ENCODE data around the gene CASP9. TPM values are rescaled to one million over a fixed set of nuclear protein-coding genes. Genes with fewer than 3 reads are reported as not detected.

The CASP9 gene
- total RNA-seq, 1 donor from 2014 or later, result 22.1 TPM

GRCh38 chr1:15541231-15541792 lies 17.3 kb upstream of the CASP9 start:
- no peaks in the 10 kb centered on the region for H3K9me3 ChIP-seq
- H3K4me1 ChIP-seq, result no peaks in the 10 kb centered on the region
- H3K27me3 ChIP-seq, result no peaks in the 10 kb centered on the region
- H3K36me3 ChIP-seq, result peaks cover 0 to 52% of the 10 kb centered on the region in 2 donors
- TF ChIP-seq POLR2A (IDR thresholded peaks at IDR 0.05) (no peak), POLR2AphosphoS5 (IDR thresholded peaks at IDR 0.05; ENCODE audit: insufficient read depth in 1 of 2, low read depth in 1 of 2) (no peak)
- TF ChIP-seq, protein P1, sequence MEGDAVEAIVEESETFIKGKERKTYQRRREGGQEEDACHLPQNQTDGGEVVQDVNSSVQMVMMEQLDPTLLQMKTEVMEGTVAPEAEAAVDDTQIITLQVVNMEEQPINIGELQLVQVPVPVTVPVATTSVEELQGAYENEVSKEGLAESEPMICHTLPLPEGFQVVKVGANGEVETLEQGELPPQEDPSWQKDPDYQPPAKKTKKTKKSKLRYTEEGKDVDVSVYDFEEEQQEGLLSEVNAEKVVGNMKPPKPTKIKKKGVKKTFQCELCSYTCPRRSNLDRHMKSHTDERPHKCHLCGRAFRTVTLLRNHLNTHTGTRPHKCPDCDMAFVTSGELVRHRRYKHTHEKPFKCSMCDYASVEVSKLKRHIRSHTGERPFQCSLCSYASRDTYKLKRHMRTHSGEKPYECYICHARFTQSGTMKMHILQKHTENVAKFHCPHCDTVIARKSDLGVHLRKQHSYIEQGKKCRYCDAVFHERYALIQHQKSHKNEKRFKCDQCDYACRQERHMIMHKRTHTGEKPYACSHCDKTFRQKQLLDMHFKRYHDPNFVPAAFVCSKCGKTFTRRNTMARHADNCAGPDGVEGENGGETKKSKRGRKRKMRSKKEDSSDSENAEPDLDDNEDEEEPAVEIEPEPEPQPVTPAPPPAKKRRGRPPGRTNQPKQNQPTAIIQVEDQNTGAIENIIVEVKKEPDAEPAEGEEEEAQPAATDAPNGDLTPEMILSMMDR (IDR thresholded peaks at IDR 0.05), result no peak
- intact Hi-C loops (cut with DNase I), result no loop called here
- no peak overlapping the region for H3K27ac ChIP-seq
- no peak for DNase-seq (ENCODE audit: extremely low spot score in 2 of 2)
- H3K4me3 ChIP-seq, result no peak overlapping the region

GRCh38 chr1:15540186-15540585 lies 16.2 kb upstream of the CASP9 start:
- Histone ChIP-seq H3K36me3 (peaks cover 0 to 62% of the 10 kb centered on the region in 2 donors), H3K4me1 (no peaks in the 10 kb centered on the region), H3K27me3 (no peaks in the 10 kb centered on the region), H3K9me3 (no peaks in the 10 kb centered on the region), H3K27ac (no peak overlapping the region), H3K4me3 (no peak overlapping the region)
- DNase-seq (ENCODE audit: extremely low spot score in 2 of 2), result no peak
- TF ChIP-seq POLR2AphosphoS5 (IDR thresholded peaks at IDR 0.05; ENCODE audit: insufficient read depth in 1 of 2, low read depth in 1 of 2) (no peak), POLR2A (IDR thresholded peaks at IDR 0.05) (no peak)
- TF ChIP-seq, protein P1 (IDR thresholded peaks at IDR 0.05), result no peak
- intact Hi-C loops (cut with DNase I), result no loop called here

DNA sequence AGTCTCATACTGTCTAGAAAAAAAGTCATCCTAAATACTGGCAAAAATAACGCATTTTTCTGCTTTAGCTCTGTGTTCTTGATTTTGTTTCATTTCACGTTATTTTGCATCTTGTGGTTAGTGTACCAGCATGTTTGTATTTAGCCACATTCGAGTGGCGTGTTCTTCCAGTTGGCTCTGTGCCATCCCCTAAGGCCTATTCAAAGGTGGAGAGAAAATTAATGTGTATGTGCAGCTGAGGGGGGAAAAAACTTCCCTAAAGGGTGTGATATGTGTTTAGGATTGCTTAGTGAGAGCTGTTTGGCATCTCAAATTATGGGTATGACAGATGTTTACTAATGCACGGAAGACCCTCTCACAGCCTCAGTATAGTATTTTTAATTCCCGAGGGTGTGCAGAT lies 14.8 kb upstream of the CASP9 start:
- Histone ChIP-seq H3K4me1 (no peaks in the 10 kb centered on the region), H3K4me3 (no peak overlapping the region), H3K27ac (no peak overlapping the region), H3K27me3 (no peaks in the 10 kb centered on the region), H3K9me3 (no peaks in the 10 kb centered on the region), H3K36me3 (peaks cover 0 to 59% of the 10 kb centered on the region in 2 donors)
- TF ChIP-seq POLR2A (IDR thresholded peaks at IDR 0.05) (no peak), POLR2AphosphoS5 (IDR thresholded peaks at IDR 0.05; ENCODE audit: insufficient read depth in 1 of 2, low read depth in 1 of 2) (no peak)
- TF ChIP-seq, protein P1 (IDR thresholded peaks at IDR 0.05), result no peak
- DNase-seq (ENCODE audit: extremely low spot score in 2 of 2), result no peak
- intact Hi-C loops (cut with DNase I), result no loop called here

DNA sequence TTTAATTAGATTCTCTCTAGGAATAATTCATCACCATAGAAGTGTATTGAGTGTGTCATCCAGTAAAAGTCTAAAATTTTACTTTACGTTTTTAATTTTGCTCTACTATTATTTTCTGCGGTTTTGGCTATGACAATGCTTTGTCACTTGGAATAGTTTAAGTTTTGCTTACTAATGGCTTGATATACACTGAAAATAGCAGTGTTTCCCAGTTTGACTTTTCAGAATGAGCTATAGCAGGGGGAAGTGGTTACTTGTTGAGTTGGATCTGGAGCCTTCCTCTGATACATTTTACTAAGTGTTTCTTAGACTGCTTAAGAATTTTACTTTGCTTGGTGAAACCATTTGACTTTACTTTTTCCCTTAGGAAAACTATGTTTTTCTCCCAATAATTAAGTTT lies 7.7 kb upstream of the CASP9 start:
- intact Hi-C loops (cut with DNase I), result no loop called here
- Histone ChIP-seq H3K27ac (no peak overlapping the region), H3K27me3 (no peaks in the 10 kb centered on the region), H3K4me1 (peaks cover 14% of the 10 kb centered on the region), H3K36me3 (peaks cover 0 to 29% of the 10 kb centered on the region in 2 donors), H3K9me3 (no peaks in the 10 kb centered on the region), H3K4me3 (no peak overlapping the region)
- no peak for DNase-seq (ENCODE audit: extremely low spot score in 2 of 2)
- no peak for TF ChIP-seq POLR2AphosphoS5 (IDR thresholded peaks at IDR 0.05; ENCODE audit: insufficient read depth in 1 of 2, low read depth in 1 of 2)
- TF ChIP-seq, protein P1 (IDR thresholded peaks at IDR 0.05), result no peak
- TF ChIP-seq POLR2A (IDR thresholded peaks at IDR 0.05), result no peak

DNA sequence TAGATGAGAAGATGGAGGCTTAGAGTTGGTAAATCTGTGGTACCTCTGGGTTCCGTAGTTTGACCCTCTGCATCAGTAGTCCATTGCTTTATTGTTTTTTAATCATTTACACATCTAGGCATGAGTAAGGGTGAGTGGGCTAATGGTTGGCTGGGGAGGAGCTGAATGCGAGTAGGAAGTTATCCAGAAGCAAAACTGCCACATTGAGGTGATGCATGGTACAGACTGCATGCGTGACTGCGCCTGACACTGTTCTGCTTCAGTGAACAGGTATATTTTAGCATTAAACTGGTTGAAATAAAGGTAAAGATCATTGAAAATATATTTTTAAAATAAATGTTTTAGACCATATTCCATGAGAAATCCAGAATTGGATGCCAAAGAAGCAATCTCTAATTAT lies 7.0 kb upstream of the CASP9 start:
- TF ChIP-seq POLR2A (IDR thresholded peaks at IDR 0.05) (no peak), POLR2AphosphoS5 (IDR thresholded peaks at IDR 0.05; ENCODE audit: insufficient read depth in 1 of 2, low read depth in 1 of 2) (no peak)
- TF ChIP-seq, protein P1 (IDR thresholded peaks at IDR 0.05), result no peak
- Histone ChIP-seq H3K36me3 (peaks cover 0 to 23% of the 10 kb centered on the region in 2 donors), H3K9me3 (no peaks in the 10 kb centered on the region), H3K27me3 (no peaks in the 10 kb centered on the region), H3K4me1 (peaks cover 16% of the 10 kb centered on the region), H3K27ac (no peak overlapping the region), H3K4me3 (no peak overlapping the region)
- intact Hi-C loops (cut with DNase I), result no loop called here
- DNase-seq (ENCODE audit: extremely low spot score in 2 of 2), result no peak

Data from vagina (tissue), 2 donors.